Endodermal cell (in vitro differentiated cells): ENCODE results near the gene KIAA1671. TPM values are rescaled to one million over a fixed set of nuclear protein-coding genes. Genes with fewer than 3 reads are reported as not detected.

ENCODE experiments used
- DNase-seq: peaks from one replicate; pipeline ENCODE4 v3.0.0-alpha.2; 2017
- H3K27ac ChIP-seq: 2 replicates; pipeline ENCODE4 v1.5.1; 2013; ENCODE audit warnings: mild to moderate bottlenecking, low read depth, low read length, moderate library complexity
- H3K27me3 ChIP-seq: 2 replicates; pipeline ENCODE4 v1.6.1; 2013; ENCODE audit warnings: mild to moderate bottlenecking, low read length, moderate library complexity; ENCODE audit not compliant: insufficient read depth, control insufficient read depth, poor library complexity, severe bottlenecking
- H3K36me3 ChIP-seq: 2 replicates; pipeline ENCODE4 v1.7.0; 2013; ENCODE audit warnings: mild to moderate bottlenecking, low read length, moderate library complexity; ENCODE audit not compliant: control insufficient read depth, insufficient read depth
- H3K4me1 ChIP-seq: one replicate; pipeline ENCODE4 v1.7.0; 2013; ENCODE audit warnings: low read length; ENCODE audit not compliant: control insufficient read depth, insufficient read depth
- H3K4me3 ChIP-seq: 2 replicates; pipeline ENCODE4 v1.5.1; 2013; ENCODE audit warnings: mild to moderate bottlenecking, low read length, moderate library complexity
- H3K9ac ChIP-seq: 2 replicates; pipeline ENCODE4 v1.6.1; 2013; ENCODE audit warnings: mild to moderate bottlenecking, low read length, moderate library complexity; ENCODE audit not compliant: poor library complexity, severe bottlenecking; ENCODE audit errors: extremely low read depth
- H3K9me3 ChIP-seq: 2 replicates; pipeline ENCODE4 v1.6.1; 2013; ENCODE audit warnings: mild to moderate bottlenecking, low read length, moderate library complexity; ENCODE audit not compliant: control insufficient read depth
- H3K27ac Mint-ChIP-seq: 2 replicates; pipeline ENCODE4 v1.8.0; 2020; ENCODE audit warnings: mixed read lengths
- H3K27me3 Mint-ChIP-seq: 2 replicates; pipeline ENCODE4 v1.8.0; 2021; ENCODE audit warnings: mild to moderate bottlenecking, mixed read lengths; ENCODE audit not compliant: insufficient read depth
- H3K36me3 Mint-ChIP-seq: 2 replicates; pipeline ENCODE4 v1.8.0; 2020; ENCODE audit warnings: low read depth, mixed read lengths
- H3K4me1 Mint-ChIP-seq: 2 replicates; pipeline ENCODE4 v1.8.0; 2020; ENCODE audit warnings: mixed read lengths
- H3K4me3 Mint-ChIP-seq: 2 replicates; pipeline ENCODE4 v1.8.0; 2020; ENCODE audit warnings: mild to moderate bottlenecking, moderate library complexity, mixed read lengths
- H3K9me3 Mint-ChIP-seq: 2 replicates; pipeline ENCODE4 v1.8.0; 2020; ENCODE audit warnings: mild to moderate bottlenecking, mixed read lengths
- CTCF ChIP-seq: fragments of 200-600 bp; sonication (generic); conservative IDR thresholded peaks from 2 replicates; pipeline ENCODE4 v1.5.0; 2021; ENCODE audit warnings: antibody characterized with exemption, mild to moderate bottlenecking
- WGBS, 2 experiments: methylation state at CpG; one replicate each; pipeline versions ENCODE4 v1.1.5 to v1.1.7; 2013; ENCODE audit warnings: missing lambda C conversion rate in 2 of 2, mixed read lengths in 1 of 2; ENCODE audit not compliant: insufficient coverage in 1 of 2, insufficient read length in 1 of 2; 5-methylcytosine and 5-hydroxymethylcytosine counted together
- total RNA-seq, 2 donors: library from RNA; stranded (reverse); fragmentation: NEBNext Ultra II Directional in 1 of 2; extraction: Animal tissue kit (Norgen Biotek cat#: 25700) in 1 of 2; gene quantifications; 2 replicates in 1 of 2; 3 replicates in 1 of 2; pipeline ENCODE4 v1.2.1, GENCODE V29; 2021

KIAA1671 gene
- total RNA-seq, 2 donors from 2014 or later: 38.8 to 43.7 TPM

GRCh38 chr22:25048071-25048470 is 95.6 kb downstream of the KIAA1671 start:
- Histone ChIP-seq H3K4me1 (no peaks in the 10 kb centered on the region), H3K9me3 (peaks cover 22% of the 10 kb centered on the region), H3K9ac (no peak overlapping the region), H3K27ac (no peak overlapping the region), H3K27me3 (no peaks in the 10 kb centered on the region), H3K4me3 (no peak overlapping the region), H3K36me3 (peaks cover 36% of the 10 kb centered on the region)
- peaks cover 11% of the 10 kb centered on the region for H3K9me3 Mint-ChIP-seq
- TF ChIP-seq CTCF: no peak
- peaks cover 42% of the 10 kb centered on the region for H3K36me3 Mint-ChIP-seq
- H3K4me3 Mint-ChIP-seq: no peak overlapping the region
- no peaks in the 10 kb centered on the region for H3K4me1 Mint-ChIP-seq
- H3K27ac Mint-ChIP-seq: no peak overlapping the region
- H3K27me3 Mint-ChIP-seq: no peaks in the 10 kb centered on the region
- 89 to 96% methylated on average over 6 of the region's 6 CpGs for WGBS, 2 experiments
- DNase-seq: no peak

- TF ChIP-seq CTCF: peak; percentile 92
- Mint-ChIP-seq H3K4me3 (no peak overlapping the region), H3K27me3 (no peaks in the 10 kb centered on the region), H3K27ac (no peak overlapping the region), H3K36me3 (peaks cover 34% of the 10 kb centered on the region), H3K4me1 (no peaks in the 10 kb centered on the region), H3K9me3 (peaks cover 11% of the 10 kb centered on the region)
- Histone ChIP-seq H3K4me3 (no peak overlapping the region), H3K27ac (no peak overlapping the region), H3K9ac (no peak overlapping the region), H3K36me3 (peaks cover 36% of the 10 kb centered on the region), H3K27me3 (no peaks in the 10 kb centered on the region), H3K9me3 (peaks cover 22% of the 10 kb centered on the region), H3K4me1 (no peaks in the 10 kb centered on the region)
- WGBS, 2 experiments: 57 to 76% methylated on average over 4 to 9 of the region's 9 CpGs
- DNase-seq: peak; percentile 88
These were observed 96.4 kb downstream of the KIAA1671 start for GRCh38 chr22:25048659-25049647.

GRCh38 chr22:25049770-25050169 is 97.3 kb downstream of the KIAA1671 start:
- WGBS, 2 experiments: 94 to 96% methylated on average over 6 of the region's 6 CpGs
- H3K4me3 ChIP-seq: no peak overlapping the region
- no peak overlapping the region for H3K27ac Mint-ChIP-seq
- no peak overlapping the region for H3K27ac ChIP-seq
- H3K36me3 Mint-ChIP-seq: peaks cover 36% of the 10 kb centered on the region
- H3K4me1 ChIP-seq: no peaks in the 10 kb centered on the region
- H3K4me3 Mint-ChIP-seq: no peak overlapping the region
- peaks cover 36% of the 10 kb centered on the region for H3K36me3 ChIP-seq
- H3K9ac ChIP-seq: no peak overlapping the region
- no peaks in the 10 kb centered on the region for H3K4me1 Mint-ChIP-seq
- peaks cover 11% of the 10 kb centered on the region for H3K9me3 Mint-ChIP-seq
- no peak for TF ChIP-seq CTCF
- peaks cover 22% of the 10 kb centered on the region for H3K9me3 ChIP-seq
- H3K27me3 Mint-ChIP-seq: no peaks in the 10 kb centered on the region
- no peaks in the 10 kb centered on the region for H3K27me3 ChIP-seq
- no peak for DNase-seq
